ENCODE measurements around the gene PAK2. TPM values are rescaled to one million over a fixed set of nuclear protein-coding genes. Genes with fewer than 3 reads are reported as not detected.

PAK2 gene
- total RNA-seq, 1 experiment from 2014 or later, result 69.6 TPM

Other genes with a start within 250 kb of the PAK2 start
- 25.1 TPM for gene RNF168, start 236.1 kb upstream of the PAK2 start, total RNA-seq (2021; ENCODE audit: unreplicated experiment)
- not detected for gene SMCO1, start 224.5 kb upstream of the PAK2 start, total RNA-seq (2021; ENCODE audit: unreplicated experiment)
- 14.8 TPM for gene WDR53, start 171.3 kb upstream of the PAK2 start, total RNA-seq (2021; ENCODE audit: unreplicated experiment)
- gene FBXO45, start 171.2 kb upstream of the PAK2 start, total RNA-seq (2021; ENCODE audit: unreplicated experiment), result 23.2 TPM
- gene NRROS, start 100.2 kb upstream of the PAK2 start, total RNA-seq (2021; ENCODE audit: unreplicated experiment), result 0.12 TPM
- gene CEP19, start 27.6 kb upstream of the PAK2 start, total RNA-seq (2021; ENCODE audit: unreplicated experiment), result 2.7 TPM
- gene PIGX, start 27.5 kb upstream of the PAK2 start, total RNA-seq (2021; ENCODE audit: unreplicated experiment), result 27.2 TPM
- gene SENP5, start 128.1 kb downstream of the PAK2 start, total RNA-seq (2021; ENCODE audit: unreplicated experiment), result 27.6 TPM
- gene NCBP2, start 202.7 kb downstream of the PAK2 start, total RNA-seq (2021; ENCODE audit: unreplicated experiment), result 82.4 TPM
- gene PIGZ, start 229.0 kb downstream of the PAK2 start, total RNA-seq (2021; ENCODE audit: unreplicated experiment), result 1.4 TPM

All from HCT116 (cell line).